Erythroblast (primary cell): Measurements from ENCODE around the gene GRIK2.

Source experiments
- GATA1 ChIP-seq: IDR thresholded peaks from 2 replicates; pipeline ENCODE4 v1.6.1; 2011; ENCODE audit warnings: low read depth, mild to moderate bottlenecking, control low read depth, low read length, moderate library complexity
- POLR2A ChIP-seq: IDR thresholded peaks from 2 replicates; pipeline ENCODE4 v1.6.1; 2011; ENCODE audit warnings: mild to moderate bottlenecking, low read length

GRCh38 chr6:101935732-101936131, 542.2 kb downstream of the GRIK2 start:
- no peak for TF ChIP-seq POLR2A
- no peak for TF ChIP-seq GATA1
